ENCODE measurements around the gene OR2M4. TPM values are rescaled to one million over a fixed set of nuclear protein-coding genes. Genes with fewer than 3 reads are reported as not detected.

The OR2M4 gene
- total RNA-seq (2014; rRNA removed; shearing (Covaris generic)) (not detected in 2 replicates), polyA plus RNA-seq (2016; fragmentation: Nextera tagmentation; extraction: Ambion mirVana) (not detected in 2 replicates)

DNA sequence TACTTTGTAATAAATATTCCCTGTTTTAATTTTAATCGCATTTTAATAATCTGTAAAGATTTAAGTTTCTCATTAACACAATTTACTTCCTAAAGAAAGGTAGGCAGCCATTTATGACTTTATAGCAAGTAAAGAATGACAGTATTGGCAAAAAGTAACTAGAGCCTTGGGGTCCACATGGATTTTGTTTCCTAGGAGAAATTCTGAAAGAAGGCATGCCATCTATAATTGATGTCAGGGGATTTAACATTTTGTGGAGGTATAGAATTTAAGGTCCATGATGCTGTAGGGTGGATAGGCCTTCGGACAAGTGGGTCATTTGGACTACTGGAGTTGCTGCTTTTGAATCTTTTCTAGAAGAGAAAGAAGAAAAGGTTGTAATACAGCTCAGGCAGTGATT lies at the start of gene OR2M4:
TSS of gene OR2M4 (plus strand) at position 301 of the 400 bp plus-strand sequence. CDS start 7,512 bp downstream, outside the sequence.
- H3K4me1 ChIP-seq (ENCODE audit: insufficient read depth): no peaks in the 10 kb centered on the region
- H3K9me3 ChIP-seq (ENCODE audit: low read depth): no peaks in the 10 kb centered on the region
- H4K20me1 ChIP-seq (ENCODE audit: insufficient read depth): no peaks in the 10 kb centered on the region
- in situ Hi-C loops (cut with MboI): no loop called here
- TF ChIP-seq EZH2 (IDR thresholded peaks at IDR 0.05; ENCODE audit: insufficient read depth, poor library complexity, severe bottlenecking) (no peak), EZH2phosphoT487 (IDR thresholded peaks at IDR 0.05; ENCODE audit: insufficient read depth, low read depth) (no peak)
- 8 to 12% methylated on average over 2 of the region's 2 CpGs for WGBS, 2 experiments (ENCODE audit: low coverage in 1 of 2, low lambda C conversion rate in 2 of 2, missing lambda C conversion rate in 2 of 2)
- no peaks in the 10 kb centered on the region for H3K79me2 ChIP-seq (ENCODE audit: insufficient read depth)
- no peak within 1 kb of the TSS for H3K4me3 ChIP-seq
- H3K27ac ChIP-seq: no peak within 1 kb of the TSS
- H3K9ac ChIP-seq: no peak within 1 kb of the TSS
- H3K9me2 ChIP-seq (ENCODE audit: insufficient read depth): no peaks in the 10 kb centered on the region
- no peak for DNase-seq
- H3K27me3 ChIP-seq (replicated peaks; ENCODE audit: insufficient read depth): no peaks in the 10 kb centered on the region
- no peak within 1 kb of the TSS for H2AFZ ChIP-seq
- H3K4me2 ChIP-seq (ENCODE audit: unreplicated experiment): no peak within 1 kb of the TSS
- no peaks in the 10 kb centered on the region for H3F3A ChIP-seq (ENCODE audit: insufficient read depth)
- H3K36me3 ChIP-seq (ENCODE audit: low read depth): no peaks in the 10 kb centered on the region

DNA sequence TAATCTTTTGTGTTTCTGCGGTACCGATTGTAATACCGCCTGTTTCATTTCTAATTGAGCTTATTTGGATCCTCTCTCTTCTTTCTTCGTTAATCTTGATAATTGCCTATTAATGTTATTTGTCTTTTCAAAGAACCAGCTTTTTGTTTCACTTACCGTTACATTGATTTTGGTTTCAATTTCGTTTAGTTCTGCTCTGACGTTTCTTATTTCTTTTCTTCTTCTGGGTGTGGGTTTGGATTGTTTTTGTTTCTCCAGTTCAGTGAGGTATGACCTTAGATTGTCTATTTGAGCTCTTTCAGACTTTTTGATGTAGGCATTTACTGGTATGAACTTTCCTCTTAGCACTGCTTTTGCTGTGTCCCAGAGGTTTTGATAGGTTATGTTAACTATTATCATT lies 47.2 kb upstream of the OR2M4 start:
- no peak for DNase-seq
- Histone ChIP-seq H3K79me2 (ENCODE audit: insufficient read depth) (no peaks in the 10 kb centered on the region), H3K4me1 (ENCODE audit: insufficient read depth) (no peaks in the 10 kb centered on the region), H3K9me2 (ENCODE audit: insufficient read depth) (no peaks in the 10 kb centered on the region), H3K9me3 (ENCODE audit: low read depth) (no peaks in the 10 kb centered on the region), H4K20me1 (ENCODE audit: insufficient read depth) (no peaks in the 10 kb centered on the region), H2AFZ (no peak overlapping the region), H3K27me3 (replicated peaks; ENCODE audit: insufficient read depth) (no peaks in the 10 kb centered on the region), H3K4me3 (no peak overlapping the region), H3K9ac (no peak overlapping the region), H3K27ac (no peak overlapping the region), H3K4me2 (ENCODE audit: unreplicated experiment) (no peak overlapping the region), H3K36me3 (ENCODE audit: low read depth) (no peaks in the 10 kb centered on the region), H3F3A (ENCODE audit: insufficient read depth) (no peaks in the 10 kb centered on the region)
- 39 to 43% methylated on average over 7 of the region's 7 CpGs for WGBS, 2 experiments (ENCODE audit: low coverage in 1 of 2, low lambda C conversion rate in 2 of 2, missing lambda C conversion rate in 2 of 2)
- TF ChIP-seq EZH2 (IDR thresholded peaks at IDR 0.05; ENCODE audit: insufficient read depth, poor library complexity, severe bottlenecking) (no peak), EZH2phosphoT487 (IDR thresholded peaks at IDR 0.05; ENCODE audit: insufficient read depth, low read depth) (no peak)
- in situ Hi-C loops (cut with MboI): no loop called here

- Histone ChIP-seq H3K4me3 (no peak overlapping the region), H3K79me2 (ENCODE audit: insufficient read depth) (no peaks in the 10 kb centered on the region), H3K27me3 (replicated peaks; ENCODE audit: insufficient read depth) (no peaks in the 10 kb centered on the region), H3K36me3 (ENCODE audit: low read depth) (no peaks in the 10 kb centered on the region), H3K9me2 (ENCODE audit: insufficient read depth) (no peaks in the 10 kb centered on the region), H3K9ac (no peak overlapping the region), H4K20me1 (ENCODE audit: insufficient read depth) (no peaks in the 10 kb centered on the region), H2AFZ (no peak overlapping the region), H3F3A (ENCODE audit: insufficient read depth) (no peaks in the 10 kb centered on the region), H3K9me3 (ENCODE audit: low read depth) (no peaks in the 10 kb centered on the region), H3K27ac (no peak overlapping the region), H3K4me1 (ENCODE audit: insufficient read depth) (no peaks in the 10 kb centered on the region), H3K4me2 (ENCODE audit: unreplicated experiment) (no peak overlapping the region)
- no peak for TF ChIP-seq EZH2phosphoT487 (IDR thresholded peaks at IDR 0.05; ENCODE audit: insufficient read depth, low read depth)
- TF ChIP-seq EZH2 (IDR thresholded peaks at IDR 0.05; ENCODE audit: insufficient read depth, poor library complexity, severe bottlenecking): no peak
- WGBS, 2 experiments (ENCODE audit: low coverage in 1 of 2, low lambda C conversion rate in 2 of 2, missing lambda C conversion rate in 2 of 2): 6 to 10% methylated on average over 3 of the region's 3 CpGs
- in situ Hi-C loops (cut with MboI): no loop called here
- DNase-seq: no peak
Observed at GRCh38 chr1:248187363-248187762, 43.9 kb upstream of the OR2M4 start.

GRCh38 chr1:248189026-248189425 lies 42.2 kb upstream of the OR2M4 start:
- Histone ChIP-seq H3F3A (ENCODE audit: insufficient read depth) (no peaks in the 10 kb centered on the region), H2AFZ (no peak overlapping the region), H3K27me3 (replicated peaks; ENCODE audit: insufficient read depth) (no peaks in the 10 kb centered on the region), H3K79me2 (ENCODE audit: insufficient read depth) (no peaks in the 10 kb centered on the region), H3K36me3 (ENCODE audit: low read depth) (no peaks in the 10 kb centered on the region), H3K9ac (no peak overlapping the region), H3K27ac (no peak overlapping the region), H3K4me3 (no peak overlapping the region), H3K4me1 (ENCODE audit: insufficient read depth) (no peaks in the 10 kb centered on the region), H3K9me3 (ENCODE audit: low read depth) (no peaks in the 10 kb centered on the region), H3K4me2 (ENCODE audit: unreplicated experiment) (no peak overlapping the region), H4K20me1 (ENCODE audit: insufficient read depth) (no peaks in the 10 kb centered on the region), H3K9me2 (ENCODE audit: insufficient read depth) (no peaks in the 10 kb centered on the region)
- no peak for TF ChIP-seq EZH2 (IDR thresholded peaks at IDR 0.05; ENCODE audit: insufficient read depth, poor library complexity, severe bottlenecking)
- no peak for TF ChIP-seq EZH2phosphoT487 (IDR thresholded peaks at IDR 0.05; ENCODE audit: insufficient read depth, low read depth)
- WGBS, 2 experiments (ENCODE audit: low coverage in 1 of 2, low lambda C conversion rate in 2 of 2, missing lambda C conversion rate in 2 of 2): 38% methylated on average over 11 of the region's 11 CpGs
- DNase-seq: no peak
- in situ Hi-C loops (cut with MboI): no loop called here

DNA sequence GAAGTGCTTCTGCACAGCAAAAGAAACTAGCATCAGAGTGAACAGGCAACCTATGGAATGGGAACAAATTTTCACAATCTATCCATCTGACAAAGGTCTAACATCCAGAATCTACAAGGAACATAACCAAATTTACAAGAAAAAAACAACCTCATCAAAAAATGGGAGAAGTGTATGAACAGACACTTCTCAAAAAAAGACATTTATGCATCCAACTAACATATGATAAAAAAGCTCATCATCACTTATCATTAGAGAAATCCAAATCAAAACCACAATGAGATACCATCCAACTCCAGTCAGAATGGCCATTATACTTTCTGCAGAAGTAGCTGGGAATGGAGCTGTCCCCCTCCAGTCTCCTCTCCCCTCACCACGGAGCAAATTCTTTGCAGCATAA lies 37.1 kb upstream of the OR2M4 start:
- TF ChIP-seq EZH2 (IDR thresholded peaks at IDR 0.05; ENCODE audit: insufficient read depth, poor library complexity, severe bottlenecking): no peak
- TF ChIP-seq EZH2phosphoT487 (IDR thresholded peaks at IDR 0.05; ENCODE audit: insufficient read depth, low read depth): no peak

More for the DNA sequence above, 37.1 kb upstream of the OR2M4 start:
- H3K27ac ChIP-seq: no peak overlapping the region
- H4K20me1 ChIP-seq (ENCODE audit: insufficient read depth): no peaks in the 10 kb centered on the region
- WGBS, 2 experiments (ENCODE audit: low coverage in 1 of 2, low lambda C conversion rate in 2 of 2, missing lambda C conversion rate in 2 of 2): 3 to 4% methylated on average over 1 of the region's 1 CpG
- no peak overlapping the region for H3K4me2 ChIP-seq (ENCODE audit: unreplicated experiment)
- no peaks in the 10 kb centered on the region for H3F3A ChIP-seq (ENCODE audit: insufficient read depth)
- H3K9me3 ChIP-seq (ENCODE audit: low read depth): no peaks in the 10 kb centered on the region
- no peaks in the 10 kb centered on the region for H3K4me1 ChIP-seq (ENCODE audit: insufficient read depth)
- in situ Hi-C loops (cut with MboI): no loop called here
- no peak overlapping the region for H2AFZ ChIP-seq
- no peaks in the 10 kb centered on the region for H3K79me2 ChIP-seq (ENCODE audit: insufficient read depth)
- no peak for DNase-seq
- H3K9me2 ChIP-seq (ENCODE audit: insufficient read depth): no peaks in the 10 kb centered on the region
- no peaks in the 10 kb centered on the region for H3K27me3 ChIP-seq (replicated peaks; ENCODE audit: insufficient read depth)
- H3K9ac ChIP-seq: no peak overlapping the region
- H3K4me3 ChIP-seq: no peak overlapping the region
- H3K36me3 ChIP-seq (ENCODE audit: low read depth): no peaks in the 10 kb centered on the region
